HG02973 (cell line): Measurements from ENCODE around the gene TBL1X.
"Not testable (repeated sequence)": the region's sequence is repeated elsewhere in the genome, so short reads cannot be mapped to it uniquely, and the experiment has no call there.

ENCODE experiments used
- ATAC-seq: cut with Tn5 transposase; IDR thresholded peaks from one replicate; pipeline ENCODE4 v1.9.1; 2021; ENCODE audit warnings: moderate library complexity; ENCODE audit not compliant: unreplicated experiment

Gene TBL1X

DNA sequence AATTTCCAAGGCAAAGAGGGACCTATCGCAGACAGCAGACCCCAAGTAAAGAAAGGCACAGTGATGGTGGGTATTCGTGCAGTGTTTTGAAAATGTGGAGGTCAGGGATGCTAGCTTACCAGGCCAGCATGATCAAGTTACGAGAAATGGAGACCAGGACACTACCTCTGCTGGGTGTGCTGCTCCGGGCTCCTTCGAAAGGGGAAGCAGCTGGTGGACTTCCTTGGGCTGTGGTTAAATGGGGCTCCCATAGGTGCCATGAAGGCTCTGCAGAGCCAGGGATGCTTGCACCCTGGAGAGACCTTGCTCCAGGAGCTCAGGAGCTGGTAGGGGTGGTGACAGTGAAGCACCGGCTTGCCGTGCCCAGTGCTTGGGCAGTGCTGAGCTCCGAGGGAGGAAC, 68.8 kb downstream of the TBL1X start:
- ATAC-seq = no peak

DNA sequence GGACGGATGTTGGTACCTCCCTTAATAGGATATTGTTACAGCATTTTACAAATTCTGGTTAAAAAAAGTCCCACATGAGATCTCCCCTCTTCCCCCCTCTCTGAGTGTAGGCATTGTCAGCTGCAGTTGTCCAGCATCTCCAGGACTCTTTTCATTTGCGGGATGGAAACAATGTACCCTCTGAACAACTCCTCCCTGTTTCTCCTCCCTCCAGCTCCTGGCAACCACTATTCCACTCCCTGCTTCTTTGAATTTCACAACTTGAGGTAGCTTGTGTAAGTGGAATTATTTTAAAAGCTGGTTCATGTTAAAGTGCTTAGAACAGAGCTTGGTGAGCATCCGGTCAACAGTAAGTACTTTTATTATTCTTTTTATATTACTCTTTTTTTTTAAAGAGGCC, 69.8 kb downstream of the TBL1X start:
- no peak for ATAC-seq

DNA sequence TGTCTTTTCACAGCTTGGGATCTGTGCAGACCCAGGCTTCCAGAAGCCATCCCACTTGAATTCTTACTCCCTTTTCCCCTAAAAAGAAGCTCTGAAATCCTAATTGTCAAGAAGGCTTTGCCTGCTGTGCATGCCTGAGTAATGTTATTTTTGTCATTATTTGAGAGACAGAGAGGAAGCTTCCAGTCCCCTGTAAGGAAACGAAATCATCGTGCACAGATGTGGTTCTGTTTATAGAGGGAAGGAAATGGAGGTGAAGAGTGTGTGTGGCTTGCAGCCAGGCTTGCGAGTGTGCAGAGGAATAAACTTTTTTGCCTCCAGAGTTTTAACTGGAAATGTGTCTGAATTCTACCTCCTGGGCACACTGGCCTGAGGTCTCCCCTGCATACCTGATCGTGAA, 70.2 kb downstream of the TBL1X start:
- ATAC-seq = no peak

DNA sequence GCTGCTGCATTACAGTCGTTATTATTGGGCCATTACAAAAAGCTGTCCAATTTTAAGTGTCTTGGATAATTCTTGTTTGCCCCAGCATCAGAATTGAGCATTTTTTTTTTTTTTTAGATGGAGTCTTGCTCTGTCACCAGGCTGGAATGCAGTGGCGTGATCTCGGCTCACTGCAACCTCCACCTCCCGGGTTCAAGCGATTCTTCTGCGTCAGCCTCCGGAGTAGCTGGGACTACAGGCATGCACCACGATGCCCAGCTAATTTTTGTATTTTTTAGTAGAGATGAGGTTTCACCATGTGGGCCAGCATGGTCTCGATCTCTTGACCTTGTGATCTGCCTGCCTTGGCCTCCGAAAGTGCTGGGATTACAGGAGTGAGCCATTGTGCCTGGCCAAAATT, 71.3 kb downstream of the TBL1X start:
- not testable (repeated sequence) for ATAC-seq

DNA sequence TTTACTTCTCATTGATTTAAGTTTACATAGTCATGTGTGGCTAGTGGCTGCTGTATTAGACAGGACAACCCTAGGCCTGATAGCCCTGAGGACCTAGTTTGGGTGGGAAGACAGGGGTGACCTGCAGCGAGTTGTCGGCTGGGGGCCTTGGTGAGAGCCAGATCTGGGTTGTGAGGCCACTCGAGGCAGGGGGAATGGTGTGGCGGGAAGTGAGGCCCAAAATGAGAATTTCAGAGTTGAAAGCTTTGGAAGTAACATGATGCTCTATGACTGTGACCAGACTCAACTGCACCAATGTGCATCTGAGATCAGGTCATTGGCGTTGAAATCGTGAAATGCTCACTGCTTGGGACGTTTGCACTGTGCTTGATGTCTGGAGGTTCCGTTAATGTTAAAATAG, 72.9 kb downstream of the TBL1X start:
- ATAC-seq = no peak

DNA sequence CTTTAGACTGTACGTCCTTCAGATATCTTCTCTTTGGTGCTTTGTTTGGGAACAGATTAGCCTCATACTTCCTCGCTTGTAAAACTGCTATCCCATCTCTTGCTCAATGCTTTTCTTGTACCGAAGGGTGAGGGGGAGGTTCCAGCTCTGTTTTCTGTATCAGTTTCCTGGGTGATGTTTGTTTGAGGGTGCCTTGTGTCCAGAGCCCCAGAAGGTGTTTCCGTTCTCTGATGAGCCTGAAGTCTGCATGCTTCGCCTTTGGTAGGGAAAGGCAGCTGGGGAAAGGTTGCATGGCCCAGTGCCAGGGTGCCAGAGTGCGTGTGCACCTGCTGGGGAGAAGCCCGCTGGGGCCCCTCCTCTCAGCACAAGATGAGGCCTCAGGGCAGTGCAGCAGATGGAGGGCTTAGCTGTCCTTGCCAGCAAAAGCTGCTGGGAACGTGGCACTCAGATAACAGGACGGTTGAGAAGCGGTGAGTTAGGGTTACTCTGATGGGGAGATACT, 73.7 kb downstream of the TBL1X start:
- ATAC-seq = no peak

DNA sequence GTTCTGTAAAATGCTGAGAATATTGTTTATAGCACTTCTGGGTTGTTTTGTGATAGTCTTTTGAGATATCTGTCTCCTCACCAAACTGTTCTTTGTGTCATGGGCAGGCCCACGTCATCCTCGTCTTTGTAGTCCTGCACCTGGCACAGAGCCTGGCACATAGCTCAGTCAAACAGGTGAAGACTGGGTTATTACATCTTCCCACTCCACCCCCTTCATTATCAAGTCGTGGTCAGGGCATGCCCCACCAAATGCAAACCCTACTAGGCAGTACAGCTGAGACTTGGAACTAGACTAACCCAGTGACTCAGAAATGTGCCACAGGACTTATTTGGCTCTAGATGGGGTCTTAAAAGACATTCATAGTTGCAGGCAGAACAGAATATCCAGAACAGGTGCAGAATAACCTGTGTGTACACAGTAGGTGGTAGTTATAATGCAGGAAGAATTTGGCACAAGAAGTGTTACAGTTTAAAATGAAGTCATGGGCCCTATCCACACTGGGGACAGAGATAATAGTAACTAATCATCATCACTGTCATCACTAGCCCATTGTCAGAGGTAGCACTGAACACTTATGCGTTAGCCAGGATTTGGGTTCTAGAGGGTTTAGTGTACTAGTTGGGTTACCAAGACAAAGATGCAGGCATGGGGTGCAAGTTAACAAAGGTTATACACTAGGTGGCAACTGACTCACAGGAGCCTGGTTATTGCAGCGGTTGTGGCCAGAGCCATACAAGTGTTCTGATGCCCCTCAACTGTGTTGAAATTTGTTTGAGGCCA, 74.9 kb downstream of the TBL1X start:
- ATAC-seq = no peak

DNA sequence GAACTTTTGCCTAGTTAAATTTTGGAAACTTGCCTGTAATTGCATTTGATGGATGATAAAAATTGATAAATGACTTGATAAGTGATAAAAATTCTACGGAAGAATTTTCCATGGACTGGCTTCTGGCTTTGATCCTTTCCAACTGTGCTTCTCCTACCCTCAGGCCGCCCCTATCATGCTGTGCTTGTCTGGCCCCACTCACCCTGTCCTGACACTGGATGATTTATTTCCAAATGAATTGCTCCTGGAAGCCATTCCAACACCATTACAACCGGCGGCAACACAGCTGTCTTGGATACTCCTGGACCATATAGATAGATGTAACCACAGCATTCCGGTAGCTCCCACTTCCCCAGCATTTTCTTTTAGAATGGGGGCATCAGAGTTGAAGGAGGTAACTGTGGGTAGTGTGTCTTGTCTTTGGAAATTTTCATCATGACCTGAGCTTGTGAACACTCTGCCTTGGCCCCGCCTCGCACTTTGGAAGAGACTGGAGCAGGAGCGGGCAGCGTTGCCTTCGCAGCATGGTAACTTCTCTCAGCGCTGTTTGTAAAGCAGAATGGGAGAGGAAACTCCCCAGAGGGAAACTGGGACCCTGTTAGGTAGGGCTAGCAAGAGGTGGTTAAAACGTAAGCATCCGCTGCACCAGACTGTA, 77.4 kb downstream of the TBL1X start:
- no peak for ATAC-seq

DNA sequence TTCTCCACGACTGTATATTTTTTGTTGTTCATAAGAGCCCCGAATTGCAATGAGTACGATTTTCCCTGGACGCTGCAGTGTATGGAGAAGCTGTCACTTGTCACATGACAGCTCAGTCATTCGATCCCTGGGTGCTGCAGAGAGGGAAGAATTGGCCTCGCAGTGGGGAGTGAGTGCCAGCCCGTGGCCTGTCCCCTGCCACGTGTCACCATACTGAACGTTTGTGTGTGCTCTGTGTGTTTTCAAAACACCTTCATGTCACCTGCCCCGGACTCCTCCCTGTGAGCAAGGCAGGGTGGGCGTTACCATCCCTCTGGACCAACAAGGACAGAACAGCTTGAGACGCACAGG, 77.9 kb downstream of the TBL1X start:
- no peak for ATAC-seq

DNA sequence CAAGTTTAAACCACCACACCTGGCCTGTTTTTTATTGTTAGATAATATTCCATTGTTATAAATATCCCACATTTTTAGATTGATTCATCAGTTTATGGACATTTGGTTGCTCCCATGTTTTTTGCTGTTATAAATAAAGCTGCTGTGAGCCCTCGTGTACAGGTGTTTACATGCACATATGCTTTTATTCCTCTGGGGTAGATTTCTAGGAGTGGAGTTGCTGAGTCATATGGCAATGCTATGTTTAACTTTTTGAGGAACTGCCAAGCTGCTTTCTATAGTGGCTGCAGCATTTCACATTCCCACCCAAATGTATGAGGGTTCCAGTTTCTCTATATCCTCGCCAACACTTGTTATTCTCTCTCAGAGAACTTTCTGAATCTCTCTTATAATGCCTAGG, 90.5 kb downstream of the TBL1X start:
- no peak for ATAC-seq

DNA sequence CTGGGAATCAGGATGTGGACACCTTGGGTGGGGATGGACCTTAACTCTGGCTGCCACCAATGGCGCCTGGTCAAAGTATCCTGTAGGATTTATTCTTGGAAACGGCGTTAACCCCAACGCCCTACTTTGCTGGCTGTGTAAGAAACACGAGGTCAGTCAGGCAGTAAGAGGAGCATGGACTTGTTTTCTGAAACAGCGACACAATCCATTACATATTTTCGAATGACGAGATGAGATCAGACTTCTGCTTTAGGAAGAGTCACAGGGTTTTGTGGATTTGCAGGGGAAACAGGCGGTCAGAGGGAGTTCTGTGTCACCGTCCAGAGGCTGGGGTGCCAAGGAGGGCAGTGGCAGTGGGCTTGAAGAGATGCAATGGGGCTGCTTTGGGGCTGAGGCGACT, 92.2 kb downstream of the TBL1X start:
- no peak for ATAC-seq

DNA sequence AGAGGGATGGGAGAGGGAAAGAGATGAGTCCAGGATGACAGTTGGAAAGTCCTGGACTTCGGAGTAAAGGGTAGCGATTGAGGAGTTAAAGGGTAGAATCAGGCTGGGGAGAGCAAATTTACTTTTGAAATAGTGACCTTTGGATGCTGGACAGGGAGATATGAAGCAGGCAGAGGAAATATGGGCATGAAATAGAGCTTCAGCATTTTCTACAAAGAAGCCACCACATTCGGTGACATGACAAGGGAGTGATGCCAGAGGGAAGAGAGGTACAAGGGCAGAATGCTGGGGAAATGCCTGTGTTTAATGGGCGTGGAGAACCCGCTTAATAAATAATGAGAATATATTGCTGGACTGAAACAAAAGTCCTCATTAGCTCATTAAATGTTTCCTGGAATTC, 92.7 kb downstream of the TBL1X start:
- no peak for ATAC-seq

DNA sequence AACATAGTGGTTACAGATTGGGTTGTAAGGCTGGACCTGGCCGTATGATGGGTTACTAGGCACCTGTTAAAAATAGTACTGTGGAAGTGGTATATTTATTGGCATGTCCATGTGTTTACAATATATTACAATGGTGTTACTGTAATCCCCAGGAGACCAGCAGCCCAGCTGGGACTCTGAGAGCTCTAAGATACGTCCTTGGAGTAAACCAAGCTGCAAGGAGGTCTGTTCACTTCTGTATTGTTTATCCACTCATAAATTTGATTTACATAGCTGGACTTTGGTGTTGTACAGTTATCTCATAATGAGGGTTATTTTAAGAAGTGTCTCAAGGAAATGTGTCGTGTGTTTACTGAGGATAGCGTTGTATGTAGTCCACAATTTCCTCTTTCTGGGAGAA, 93.8 kb downstream of the TBL1X start:
- ATAC-seq = no peak

DNA sequence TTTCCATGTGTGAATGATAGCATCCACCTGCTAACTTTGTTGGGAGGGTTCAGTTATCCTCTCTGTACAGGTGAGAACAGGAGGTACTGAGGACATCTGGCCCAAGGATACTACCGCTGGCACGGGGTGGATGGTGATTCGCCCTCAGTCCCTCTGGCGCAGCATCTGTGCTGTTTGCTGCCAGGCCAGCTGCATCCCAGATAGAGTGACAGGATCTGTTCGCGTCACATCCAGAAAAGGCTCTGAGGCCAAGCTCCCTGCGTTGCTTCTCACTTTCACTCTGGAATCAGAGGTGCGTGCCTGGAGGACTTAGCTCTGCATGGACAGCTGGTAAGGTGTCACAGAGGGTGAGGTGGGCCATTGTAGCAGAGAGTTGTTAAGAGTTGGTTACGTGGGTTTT, 95.4 kb downstream of the TBL1X start:
- ATAC-seq = no peak

DNA sequence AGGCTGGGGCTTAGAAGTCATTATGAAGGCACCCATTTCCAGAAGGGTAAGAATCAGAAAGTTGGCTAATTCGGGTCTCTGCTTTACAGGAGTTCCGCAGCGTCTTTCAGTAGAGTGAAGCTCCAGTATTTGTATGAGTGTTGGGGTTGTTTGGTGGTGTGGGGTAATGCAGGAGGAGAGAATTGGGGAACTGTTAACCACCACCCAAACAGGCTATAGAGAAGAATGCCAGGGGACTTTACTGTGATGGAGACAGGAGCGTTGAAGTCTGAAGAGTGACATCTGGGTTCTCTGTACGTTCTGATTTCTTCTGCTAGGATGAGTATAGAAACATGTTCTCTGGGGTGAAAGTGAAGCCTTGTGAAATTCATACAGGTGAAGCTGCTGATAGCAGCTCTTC, 96.3 kb downstream of the TBL1X start:
- ATAC-seq = no peak

DNA sequence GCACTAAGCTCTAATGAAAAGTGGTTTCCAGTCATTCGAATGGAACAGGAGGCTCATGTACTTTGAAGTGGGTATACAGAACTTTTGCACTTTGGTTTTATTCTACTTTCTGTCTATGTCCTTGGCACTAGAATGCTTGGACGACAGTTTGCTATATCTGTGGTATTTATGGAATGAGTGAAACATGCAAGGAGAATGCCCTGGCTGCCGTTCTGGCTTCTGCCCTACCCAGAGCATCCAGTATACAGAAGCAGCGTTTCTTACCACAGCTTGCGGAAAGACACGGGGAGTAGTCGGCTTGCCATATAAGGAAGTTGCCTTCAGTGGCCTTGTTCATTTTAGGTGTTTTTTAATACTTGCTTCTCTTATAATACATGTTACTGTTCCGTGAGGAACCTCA, 98.0 kb downstream of the TBL1X start:
- ATAC-seq = no peak

DNA sequence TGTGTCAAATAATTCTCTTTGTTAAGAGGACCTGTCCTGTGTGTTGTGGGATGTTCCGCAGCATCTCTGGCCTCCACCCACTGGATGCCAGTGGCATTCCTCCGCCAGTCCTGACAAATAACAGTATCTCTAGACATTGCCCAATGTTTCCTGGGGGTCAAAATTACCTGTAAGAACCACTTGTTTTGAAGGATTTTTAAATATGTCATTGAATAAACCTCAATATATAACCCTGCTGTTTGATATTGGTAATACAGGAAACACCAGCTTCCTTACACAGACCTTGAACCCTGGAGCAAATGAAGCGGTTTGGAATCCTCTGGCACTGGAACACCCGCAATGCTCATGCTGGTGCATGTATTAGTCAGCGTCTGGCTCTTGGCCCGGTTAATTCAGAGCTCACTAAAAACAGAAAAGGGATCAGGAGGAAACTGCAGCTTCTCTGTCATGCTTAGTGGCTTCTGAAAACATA, 101.3 kb downstream of the TBL1X start:
- no peak for ATAC-seq

DNA sequence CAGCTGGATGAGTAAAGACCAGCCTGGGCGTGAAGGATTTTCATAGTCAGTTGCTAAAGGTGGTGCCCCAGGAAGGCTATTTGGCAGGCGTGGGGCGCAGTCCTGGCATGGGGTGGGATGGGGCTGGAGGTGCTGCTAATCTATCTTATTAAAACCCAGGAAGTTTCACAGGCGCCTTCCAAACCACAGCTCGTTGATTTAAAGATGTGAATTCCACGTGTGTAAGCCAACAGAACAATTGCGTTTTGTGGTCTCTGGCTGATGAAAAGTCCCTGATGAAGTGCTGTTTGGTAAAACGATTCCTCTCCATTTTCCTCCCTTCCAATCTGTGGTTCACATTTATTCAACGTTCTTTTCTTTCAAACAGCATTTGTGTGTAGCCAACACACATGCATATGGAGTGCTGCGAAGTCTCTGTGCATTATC, 105.0 kb downstream of the TBL1X start:
- ATAC-seq = no peak

DNA sequence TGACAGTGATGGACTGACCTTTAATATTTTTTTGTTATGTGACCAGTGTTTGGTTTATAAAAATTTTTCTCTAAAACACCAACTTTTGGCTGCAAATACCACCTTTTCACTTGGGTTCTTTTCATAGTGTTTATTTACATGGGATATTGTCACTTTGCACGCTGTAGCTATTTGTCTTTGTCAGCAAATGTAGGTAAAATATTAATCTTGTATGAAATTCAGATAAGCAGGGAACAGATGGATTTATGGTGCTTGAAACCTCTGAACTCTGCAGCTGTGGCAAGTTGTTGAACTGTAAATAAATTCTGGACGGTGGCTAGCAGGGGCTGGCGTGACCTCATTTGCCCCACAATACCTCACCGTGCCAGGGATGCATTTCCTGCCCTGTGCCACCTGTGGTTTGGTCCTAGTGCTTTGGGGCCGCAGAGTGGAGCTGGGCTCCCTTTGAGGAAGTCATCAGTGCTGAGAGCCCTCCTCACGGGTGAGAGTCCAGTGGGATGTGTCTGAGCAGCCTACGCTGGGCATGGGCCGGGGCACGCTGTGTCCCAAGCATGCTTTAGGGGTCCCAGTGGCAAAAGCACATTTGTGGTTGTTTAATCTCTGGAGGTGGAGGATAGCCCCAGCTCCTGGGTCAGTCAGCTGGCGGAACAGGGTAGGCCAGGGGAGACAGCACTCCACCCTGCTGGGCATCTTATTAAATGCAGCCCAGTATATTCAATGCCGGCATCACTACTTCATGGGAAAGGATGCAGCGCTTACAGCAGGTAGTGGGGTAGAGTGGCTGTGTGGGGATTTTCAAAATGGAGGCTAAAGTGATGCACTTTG, 108.6 kb downstream of the TBL1X start:
- ATAC-seq = peak; percentile 27

DNA sequence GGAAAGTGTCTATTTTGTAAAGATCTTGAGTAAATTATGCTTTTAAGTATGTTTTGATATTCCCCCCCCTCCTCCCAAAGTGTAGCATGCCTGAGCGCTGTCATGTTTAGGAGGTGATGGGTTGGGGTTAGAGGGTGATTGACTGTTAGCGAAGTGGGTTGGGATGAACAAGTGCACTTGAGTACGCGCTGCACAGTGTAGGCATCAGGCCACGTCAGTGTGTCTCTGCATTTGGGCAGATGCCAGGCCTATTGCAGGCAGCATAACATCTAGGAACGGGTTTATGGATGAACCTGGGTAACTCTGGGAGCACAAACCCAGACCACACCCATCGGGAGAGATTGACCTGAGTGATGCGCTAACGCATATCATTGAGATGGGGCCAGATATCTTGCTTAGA, 111.2 kb downstream of the TBL1X start:
- ATAC-seq = no peak

DNA sequence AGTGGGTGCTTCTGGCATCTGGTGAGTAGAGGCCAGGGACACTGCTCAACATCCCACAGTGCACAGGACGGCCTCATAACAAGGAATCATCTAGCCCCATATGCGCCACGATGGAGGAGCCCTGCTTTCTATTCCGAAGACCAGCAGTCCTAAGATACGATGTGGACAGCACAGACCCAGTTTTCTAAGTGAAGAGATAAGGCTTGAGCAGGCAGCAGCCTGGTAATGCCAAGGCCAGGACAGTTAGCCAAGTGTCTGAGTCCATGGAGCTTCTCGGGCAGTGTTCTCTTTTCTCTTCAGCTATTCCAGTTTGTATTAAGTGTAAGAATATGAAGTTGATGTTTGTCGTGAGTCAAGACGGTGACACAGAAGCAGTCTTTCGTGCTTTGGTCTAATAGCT, 112.7 kb downstream of the TBL1X start:
- ATAC-seq = no peak
